GM08714 (cell line): ENCODE measurements around the gene ELAVL2.

Experiments used
- H3K4me3 ChIP-seq: fragments of 200-500 bp; sonication (Bioruptor generic); 2 replicates; pipeline ENCODE4 v1.5.1; 2014; ENCODE audit warnings: mild to moderate bottlenecking, low read length, inconsistent platforms
- ZNF274 ChIP-seq: IDR thresholded peaks from 2 replicates; pipeline ENCODE4 v1.6.1; 2012; ENCODE audit warnings: mild to moderate bottlenecking, low read depth, low read length

The ELAVL2 gene

DNA sequence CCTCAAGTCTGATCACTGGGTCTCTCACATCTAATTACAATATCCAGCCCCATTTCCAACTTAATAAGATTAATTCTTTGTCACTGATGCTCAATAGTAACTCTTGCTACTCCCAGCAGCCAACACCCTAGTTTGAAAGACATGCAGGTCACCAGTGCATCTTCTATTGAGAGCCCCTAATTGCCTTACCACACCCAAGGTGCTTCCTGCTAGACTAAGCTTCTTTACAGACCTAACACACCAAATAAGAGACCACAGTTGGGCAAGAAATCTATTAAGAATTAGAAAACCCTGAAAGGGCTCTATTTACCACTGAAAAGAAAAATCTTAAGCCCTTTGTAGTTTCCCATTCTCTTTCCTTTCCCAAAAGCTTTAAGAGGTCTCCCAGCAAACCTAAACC lies 26.5 kb downstream of the ELAVL2 start:
- H3K4me3 ChIP-seq = no peak overlapping the region
- no peak for TF ChIP-seq ZNF274

GRCh38 chr9:23798325-23798724 lies 27.7 kb downstream of the ELAVL2 start:
- no peak overlapping the region for H3K4me3 ChIP-seq
- TF ChIP-seq ZNF274 = no peak

DNA sequence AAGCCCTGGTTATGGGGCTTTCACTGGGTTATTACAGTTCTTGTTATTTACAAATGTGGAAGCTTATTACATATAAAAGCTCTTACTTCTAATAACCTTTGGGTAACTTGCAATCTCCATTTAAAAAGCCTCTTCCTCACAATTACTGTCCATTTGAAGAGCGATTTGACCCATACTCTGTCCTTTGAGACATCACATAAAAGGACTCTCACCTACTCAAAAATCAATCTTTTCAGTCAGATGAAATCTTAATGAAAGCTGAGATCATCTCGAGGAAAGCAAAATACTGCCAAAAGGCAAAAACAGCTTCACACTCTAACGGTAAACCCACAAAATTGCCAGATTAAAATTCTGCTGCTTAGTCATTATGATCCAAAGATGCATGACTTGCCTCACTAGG lies 29.8 kb downstream of the ELAVL2 start:
- H3K4me3 ChIP-seq = no peak overlapping the region
- TF ChIP-seq ZNF274 = no peak

GRCh38 chr9:23790351-23791260 lies 35.4 kb downstream of the ELAVL2 start:
- no peak for TF ChIP-seq ZNF274
- H3K4me3 ChIP-seq = no peak overlapping the region

DNA sequence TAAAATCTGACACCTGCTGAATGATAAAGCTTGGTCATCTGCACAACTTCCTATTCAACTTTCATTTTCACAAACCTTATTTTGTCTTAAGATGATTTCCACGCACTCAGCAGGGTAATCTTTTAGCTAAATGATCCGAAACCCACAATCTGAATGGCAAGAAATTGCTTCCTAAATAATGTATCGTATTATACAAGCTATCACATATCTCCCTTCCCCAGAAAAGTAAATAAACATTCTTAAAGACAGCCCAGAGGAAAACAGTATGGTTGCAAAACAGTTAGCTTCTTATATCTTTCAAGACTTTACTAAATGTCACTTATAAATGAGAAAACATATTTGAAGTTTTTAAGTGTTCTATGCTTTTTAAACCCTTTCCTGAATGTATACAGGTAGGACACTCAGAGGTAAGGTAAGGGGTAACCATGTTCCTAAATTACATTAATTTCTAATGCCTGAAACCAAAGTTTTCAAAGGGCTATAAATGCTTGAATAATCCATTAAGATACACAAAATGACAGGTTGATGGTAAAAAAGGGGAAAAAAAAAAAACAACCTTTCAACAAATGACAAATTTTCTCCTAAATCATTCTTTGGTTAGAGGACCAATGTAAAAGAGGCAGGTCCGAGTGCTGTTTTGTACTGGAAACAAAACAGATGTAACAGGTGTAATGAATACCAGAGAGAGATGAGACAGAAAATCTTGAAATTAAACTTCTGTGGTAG lies 36.3 kb downstream of the ELAVL2 start:
- TF ChIP-seq ZNF274 = no peak
- no peak overlapping the region for H3K4me3 ChIP-seq

DNA sequence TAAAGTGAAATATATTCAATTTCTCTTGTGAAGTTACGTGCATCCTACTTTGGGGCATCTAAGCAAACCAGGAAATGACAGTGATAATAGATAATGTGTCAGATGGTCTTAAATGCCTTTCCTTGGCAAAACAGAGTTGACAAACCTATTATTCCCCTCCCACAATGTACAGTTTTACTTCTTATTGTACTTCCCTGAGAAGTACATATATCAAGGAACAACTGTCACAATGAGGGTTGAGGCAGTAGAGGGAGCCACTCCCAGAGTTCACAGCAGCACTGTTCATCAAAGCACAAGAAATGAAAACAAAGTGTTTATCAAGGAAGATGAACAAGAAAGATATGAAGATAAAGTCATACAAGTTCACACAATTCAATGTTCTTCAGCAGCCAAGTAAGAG lies 41.1 kb downstream of the ELAVL2 start:
- H3K4me3 ChIP-seq = no peak overlapping the region
- TF ChIP-seq ZNF274 = no peak

GRCh38 chr9:23783509-23783908 lies 42.5 kb downstream of the ELAVL2 start:
- H3K4me3 ChIP-seq = no peak overlapping the region
- TF ChIP-seq ZNF274 = no peak

DNA sequence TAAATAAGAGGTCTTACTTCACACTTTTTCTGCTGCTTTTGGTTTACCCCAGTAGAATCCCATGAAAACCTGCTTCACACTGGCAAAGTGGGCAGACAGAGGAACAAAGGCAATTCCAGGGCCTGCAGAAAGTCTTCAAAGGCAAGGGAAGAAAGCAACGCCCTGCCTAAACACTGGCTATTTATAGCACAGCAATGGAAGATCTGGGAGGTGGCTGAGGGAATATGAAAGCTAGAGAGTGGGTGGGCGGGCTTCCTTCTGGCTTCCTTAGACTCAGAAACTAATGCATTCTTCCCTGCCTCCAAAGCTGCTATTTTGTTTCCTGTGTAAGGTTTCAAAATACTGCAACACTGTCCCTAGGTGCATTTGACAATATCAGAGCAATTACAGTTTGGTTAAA lies 46.8 kb downstream of the ELAVL2 start:
- TF ChIP-seq ZNF274 = no peak

GRCh38 chr9:23777328-23777727 lies 48.7 kb downstream of the ELAVL2 start:
- TF ChIP-seq ZNF274 = no peak
- no peak overlapping the region for H3K4me3 ChIP-seq

More for the DNA sequence above, 46.8 kb downstream of the ELAVL2 start:
- no peak overlapping the region for H3K4me3 ChIP-seq

GRCh38 chr9:23775549-23775948 lies 50.5 kb downstream of the ELAVL2 start:
- TF ChIP-seq ZNF274 = no peak
- H3K4me3 ChIP-seq = no peak overlapping the region

GRCh38 chr9:23774266-23774665 lies 51.8 kb downstream of the ELAVL2 start:
- H3K4me3 ChIP-seq = no peak overlapping the region
- TF ChIP-seq ZNF274 = no peak

DNA sequence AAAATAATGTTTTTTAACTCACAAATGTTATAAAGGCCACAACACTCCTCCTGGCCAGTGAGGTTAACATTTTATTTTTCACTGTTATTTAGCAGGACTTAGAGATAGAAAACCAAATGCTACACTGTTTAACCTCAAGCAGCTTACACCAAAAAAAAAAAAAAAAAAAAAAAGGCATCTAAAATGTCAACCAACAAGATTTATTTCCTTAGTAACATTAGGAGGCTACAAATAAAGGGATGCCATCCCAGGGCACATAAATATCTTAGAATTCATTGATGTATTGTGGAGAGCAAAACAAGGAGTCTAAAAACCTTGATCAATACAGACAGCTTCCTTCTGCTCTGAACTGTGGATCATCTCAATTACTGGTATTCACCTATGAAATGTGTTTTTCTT lies 53.7 kb downstream of the ELAVL2 start:
- H3K4me3 ChIP-seq = no peak overlapping the region

GRCh38 chr9:23771746-23772384 lies 54.2 kb downstream of the ELAVL2 start:
- H3K4me3 ChIP-seq = no peak overlapping the region
- TF ChIP-seq ZNF274 = no peak

More for the DNA sequence above, 53.7 kb downstream of the ELAVL2 start:
- no peak for TF ChIP-seq ZNF274

DNA sequence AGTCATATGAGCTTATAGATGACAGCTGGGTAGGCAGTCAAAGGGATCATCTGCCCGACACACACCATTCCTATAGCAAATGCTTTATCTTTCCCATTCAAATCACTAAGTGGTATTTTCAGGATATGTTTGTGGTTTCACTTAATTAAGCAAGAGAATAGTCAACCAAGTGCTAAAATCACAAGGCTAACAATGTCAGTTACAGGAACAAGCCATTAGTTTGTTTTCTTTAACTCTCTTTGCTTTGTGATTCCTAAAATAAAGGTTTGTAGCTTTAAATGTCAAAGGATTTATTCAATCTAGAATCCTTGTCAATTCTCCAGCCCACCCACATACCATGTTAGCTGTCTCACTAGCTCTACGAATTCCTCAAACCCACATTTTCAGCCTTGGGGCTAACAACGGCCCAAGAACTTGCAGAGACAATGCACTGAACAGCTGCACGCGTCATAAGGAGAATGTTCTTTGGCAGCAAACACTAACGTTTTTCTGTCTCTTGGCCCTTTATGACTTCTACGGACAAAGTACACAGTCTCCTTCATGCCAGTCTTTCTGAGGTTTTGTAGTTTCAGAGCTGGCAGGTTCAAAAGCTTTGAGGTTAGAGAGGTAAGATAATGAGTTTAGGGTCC lies 56.6 kb downstream of the ELAVL2 start:
- no peak overlapping the region for H3K4me3 ChIP-seq
- no peak for TF ChIP-seq ZNF274
